ENCODE measurements around the gene FAM149A.

The FAM149A gene

GRCh38 chr4:186107947-186108346 is 3.4 kb downstream of the FAM149A start:
- DNase-seq, result no peak

- no peak for DNase-seq
Observed at GRCh38 chr4:186108391-186108790, 3.9 kb downstream of the FAM149A start.

GRCh38 chr4:186109245-186109644 is 4.7 kb downstream of the FAM149A start:
- DNase-seq, result no peak

- DNase-seq, result no peak
Observed at GRCh38 chr4:186116697-186117096, 12.2 kb downstream of the FAM149A start.

GRCh38 chr4:186118582-186118981 is 14.1 kb downstream of the FAM149A start:
- no peak for DNase-seq

GRCh38 chr4:186121057-186121456 is 16.6 kb downstream of the FAM149A start:
- DNase-seq, result no peak

- no peak for DNase-seq
Observed at GRCh38 chr4:186128842-186129241, 24.3 kb downstream of the FAM149A start.

- no peak for DNase-seq
Observed at GRCh38 chr4:186131935-186132334, 27.4 kb downstream of the FAM149A start.

- DNase-seq, result no peak
Observed at GRCh38 chr4:186132577-186133242, 28.2 kb downstream of the FAM149A start.

GRCh38 chr4:186134257-186134656 is 29.8 kb downstream of the FAM149A start:
- no peak for DNase-seq

- DNase-seq, result no peak
Observed at GRCh38 chr4:186134861-186135260, 30.4 kb downstream of the FAM149A start.

GRCh38 chr4:186137196-186137794 is 32.8 kb downstream of the FAM149A start:
- no peak for DNase-seq

- no peak for DNase-seq
Observed at GRCh38 chr4:186144198-186144945, 39.9 kb downstream of the FAM149A start.

- DNase-seq, result no peak
Observed at GRCh38 chr4:186144946-186145569, 40.6 kb downstream of the FAM149A start.

GRCh38 chr4:186146458-186146857 is 42.0 kb downstream of the FAM149A start:
- no peak for DNase-seq

- no peak for DNase-seq
Observed at GRCh38 chr4:186148336-186148975, 44.0 kb downstream of the FAM149A start.

- DNase-seq, result no peak
Observed at GRCh38 chr4:186149872-186150271, 45.4 kb downstream of the FAM149A start.

GRCh38 chr4:186150926-186151325 is 46.4 kb downstream of the FAM149A start:
- no peak for DNase-seq

GRCh38 chr4:186151499-186151898 is 47.0 kb downstream of the FAM149A start:
- no peak for DNase-seq

- no peak for DNase-seq
Observed at GRCh38 chr4:186158021-186158813, 53.7 kb downstream of the FAM149A start.

GRCh38 chr4:186158966-186159365 is 54.5 kb downstream of the FAM149A start:
- no peak for DNase-seq

GRCh38 chr4:186159613-186160012 is 55.1 kb downstream of the FAM149A start:
- DNase-seq, result no peak

All from GOT3 (cell line).